Body of pancreas (tissue), 4 donors: Measurements from ENCODE around the gene UHRF1. TPM values are rescaled to one million over a fixed set of nuclear protein-coding genes. Genes with fewer than 3 reads are reported as not detected.

Experiments used
- ATAC-seq: fragments of 150-250 bp; one replicate; pipeline ENCODE4 v1.9.1; 2016
- DNase-seq, 4 donors: peaks; one replicate each; pipeline ENCODE4 v3.0.0-alpha.2; 2019
- H3K27ac ChIP-seq, 4 donors: fragments of 200-600 bp; sonication (generic); 1 replicate in 3 of 4; 2 replicates in 1 of 4; pipeline versions ENCODE4 v1.5.1 to v1.6.1; 2016 to 2019; ENCODE audit warnings: mild to moderate bottlenecking in 1 of 4, mixed read lengths in 1 of 4, moderate library complexity in 1 of 4
- H3K27me3 ChIP-seq, 2 donors: fragments of 200-600 bp; sonication (generic); one replicate each; pipeline ENCODE4 v1.6.0; 2016; ENCODE audit warnings: mild to moderate bottlenecking in 1 of 2
- H3K36me3 ChIP-seq, 2 donors: fragments of 200-600 bp; sonication (generic); replicated peaks in 1 of 2; 2 replicates each; pipeline ENCODE4 v1.5.1; 2016; ENCODE audit warnings: low read depth in 2 of 2; ENCODE audit not compliant: insufficient read depth in 1 of 2
- H3K4me1 ChIP-seq: fragments of 200-600 bp; sonication (generic); one replicate; pipeline ENCODE4 v1.6.0; 2016
- H3K4me3 ChIP-seq, 2 donors: fragments of 200-600 bp; sonication (generic); 1 replicate in 1 of 2; 2 replicates in 1 of 2; pipeline ENCODE4 v1.5.1; 2016 to 2019
- H3K9me3 ChIP-seq, 3 donors: fragments of 200-600 bp; sonication (generic); 1 replicate in 2 of 3; 2 replicates in 1 of 3; pipeline ENCODE4 v1.5.1; 2016
- POLR2A ChIP-seq, 3 donors: fragments of 450-650 bp; IDR thresholded peaks; one replicate each; pipeline ENCODE4 v1.6.1; 2016; ENCODE audit warnings: antibody characterized with exemption in 3 of 3, mild to moderate bottlenecking in 2 of 3
- WGBS, 2 donors: methylation state at CpG; one replicate each; pipeline ENCODE4 v1.1.5; 2017; 5-methylcytosine and 5-hydroxymethylcytosine counted together
- intact Hi-C: fragments of 100-400 bp; cut with DNase I; formaldehyde crosslinking; loops from one replicate; pipeline ENCODE4 v1.15.1; 2023
- microRNA-seq, 2 donors: library from miRNA; unstranded; fragments of <30 nt; microRNA quantifications; one replicate each; pipeline ENCODE4, GENCODE V29; 2016; ENCODE audit warnings: borderline number of aligned reads in 2 of 2, borderline replicate concordance in 2 of 2
- small RNA-seq: library from RNA; depleted of rRNA; stranded (forward); fragments of <200 nt; gene quantifications from one replicate; pipeline ENCODE3, GENCODE V24; 2016
- total RNA-seq, 2 donors: library from RNA; depleted of rRNA; stranded (reverse); fragments of >200 nt; gene quantifications; one replicate each; pipeline ENCODE4 v1.1.0, GENCODE V29; 2016
- TF ChIP-seq, protein P1 (sequence below), 7 experiments: fragments of 450-650 bp in 4 of 7; fragments of 200-600 bp in 3 of 7; sonication (generic) in 3 of 7; IDR thresholded peaks; one replicate each; pipeline ENCODE4 v1.5.1; 2016 to 2019; ENCODE audit warnings: antibody characterized with exemption in 7 of 7

The UHRF1 gene
- total RNA-seq, 2 donors from 2014 or later, result 2.1 to 3.3 TPM

DNA sequence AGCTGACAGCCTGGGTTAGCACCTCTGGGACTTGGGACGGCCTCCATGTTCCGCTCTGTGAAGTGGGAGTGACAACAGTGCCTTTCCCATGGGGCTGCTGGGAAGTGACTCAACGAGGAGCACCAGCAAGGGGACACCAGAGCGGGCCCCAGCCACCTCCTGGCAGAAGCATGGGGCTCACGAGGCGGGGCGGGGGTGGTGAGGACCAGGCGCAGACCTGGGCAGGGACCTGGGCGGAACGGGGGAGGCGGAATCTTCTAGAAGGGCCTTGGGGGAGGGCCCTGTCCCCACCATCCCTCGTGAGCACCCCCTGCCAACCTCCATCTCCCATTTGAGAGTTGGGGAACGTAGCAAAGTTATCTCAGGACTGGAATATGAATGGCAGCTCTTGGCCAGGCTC lies 97.5 kb downstream of the UHRF1 start:
- Histone ChIP-seq H3K36me3 (no peaks in the 10 kb centered on the region), H3K4me1 (peaks cover 8% of the 10 kb centered on the region), H3K9me3 (no peaks in the 10 kb centered on the region), H3K27me3 (no peaks in the 10 kb centered on the region), H3K27ac (no peak overlapping the region), H3K4me3 (no peak overlapping the region)
- 88 to 97% methylated on average over 8 to 12 of the region's 13 CpGs for WGBS, 2 donors
- intact Hi-C loops, result no loop called here
- ATAC-seq, result no peak
- no peak for DNase-seq
- TF ChIP-seq, protein P1, sequence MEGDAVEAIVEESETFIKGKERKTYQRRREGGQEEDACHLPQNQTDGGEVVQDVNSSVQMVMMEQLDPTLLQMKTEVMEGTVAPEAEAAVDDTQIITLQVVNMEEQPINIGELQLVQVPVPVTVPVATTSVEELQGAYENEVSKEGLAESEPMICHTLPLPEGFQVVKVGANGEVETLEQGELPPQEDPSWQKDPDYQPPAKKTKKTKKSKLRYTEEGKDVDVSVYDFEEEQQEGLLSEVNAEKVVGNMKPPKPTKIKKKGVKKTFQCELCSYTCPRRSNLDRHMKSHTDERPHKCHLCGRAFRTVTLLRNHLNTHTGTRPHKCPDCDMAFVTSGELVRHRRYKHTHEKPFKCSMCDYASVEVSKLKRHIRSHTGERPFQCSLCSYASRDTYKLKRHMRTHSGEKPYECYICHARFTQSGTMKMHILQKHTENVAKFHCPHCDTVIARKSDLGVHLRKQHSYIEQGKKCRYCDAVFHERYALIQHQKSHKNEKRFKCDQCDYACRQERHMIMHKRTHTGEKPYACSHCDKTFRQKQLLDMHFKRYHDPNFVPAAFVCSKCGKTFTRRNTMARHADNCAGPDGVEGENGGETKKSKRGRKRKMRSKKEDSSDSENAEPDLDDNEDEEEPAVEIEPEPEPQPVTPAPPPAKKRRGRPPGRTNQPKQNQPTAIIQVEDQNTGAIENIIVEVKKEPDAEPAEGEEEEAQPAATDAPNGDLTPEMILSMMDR (IDR thresholded peaks at IDR 0.05), result no peak
- no peak for TF ChIP-seq POLR2A (IDR thresholded peaks at IDR 0.05)

Small RNAs within 50 kb of the gene (microRNA-seq; reads per million reads assigned to microRNA genes)
- 0 reads per million in 2 donors for gene MIR4747

Small RNAs within 50 kb of the gene (small RNA-seq; reads per million reads assigned to genes)
- not detected for gene MIR4747

Other genes starting within 250 kb of the UHRF1 start
- gene MYDGF, start 239.2 kb upstream of the UHRF1 start, total RNA-seq, result 10 to 100 TPM; 42.5 to 50.1 TPM
- 100 to 1,000 TPM in 1 of 2 donors, 10 to 100 TPM in 1; 44.6 to 130 TPM for gene DPP9, start 185.7 kb upstream of the UHRF1 start, total RNA-seq
- gene FEM1A, start 117.8 kb upstream of the UHRF1 start, total RNA-seq, result 10 to 100 TPM in 1 of 2 donors, 1 to 10 TPM in 1; 8.0 to 20.4 TPM
- 10 to 100 TPM in 1 of 2 donors, 1 to 10 TPM in 1; 5.4 to 12.9 TPM for gene TICAM1, start 77.8 kb upstream of the UHRF1 start, total RNA-seq
- 10 to 100 TPM; 18.4 to 28.0 TPM for gene PLIN3, start 41.8 kb upstream of the UHRF1 start, total RNA-seq
- gene ARRDC5, start 6.6 kb upstream of the UHRF1 start, total RNA-seq, result not detected
- gene KDM4B, start 59.6 kb downstream of the UHRF1 start, total RNA-seq, result 10 to 100 TPM; 18.9 to 35.3 TPM